Stimulated activated CD4-positive, alpha-beta T cell treated with anti-CD3 and anti-CD28 coated beads, Interleukin-1b, Interleukin-23, amount 100 ng/mL, for 24 hours (primary cell): Measurements from ENCODE around the gene VPS4A.

Source experiments
- DNase-seq, 4 experiments: peaks; one replicate each; pipeline ENCODE4 v3.0.0-alpha.2; 2020; ENCODE audit warnings: low read depth in 4 of 4, low spot score in 1 of 4

The VPS4A gene

DNA sequence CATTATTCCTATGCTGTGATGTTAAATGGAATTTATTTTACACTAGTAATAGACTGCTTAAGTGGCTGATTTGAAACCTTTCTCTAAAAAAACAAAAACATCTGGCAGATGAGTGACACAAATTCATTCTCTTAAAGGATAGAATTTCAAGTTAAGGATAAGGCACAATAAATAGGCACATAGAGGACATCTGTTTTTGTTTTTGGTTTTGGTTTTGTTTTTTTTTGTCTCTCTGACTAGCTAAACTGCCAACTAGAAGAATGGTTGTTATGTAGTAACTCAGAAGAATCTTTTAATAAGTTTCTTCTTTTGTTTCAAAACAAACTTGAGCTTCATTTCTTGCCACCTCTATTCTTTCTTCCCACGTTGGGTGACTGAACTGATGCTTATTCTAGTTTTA, 5.1 kb upstream of the VPS4A start:
- DNase-seq: no peak

DNA sequence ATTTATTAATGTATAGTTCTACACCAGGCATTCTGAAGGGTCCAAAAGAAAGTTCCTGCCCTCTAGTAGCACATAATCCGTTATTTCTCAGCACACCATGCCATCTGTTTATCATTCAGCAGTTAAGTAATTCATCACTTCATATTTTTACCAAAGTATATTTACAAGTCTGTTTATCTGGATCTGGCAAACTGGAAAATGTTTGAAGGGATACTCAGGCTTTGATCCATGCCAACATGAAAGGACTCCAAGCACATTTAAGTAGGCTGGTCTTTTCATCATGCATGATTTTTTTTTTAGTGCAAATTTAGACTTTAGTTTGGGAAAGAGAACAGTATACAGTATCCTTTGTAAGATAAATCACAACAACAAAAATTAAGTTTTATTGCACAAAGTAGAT, 4.1 kb upstream of the VPS4A start:
- DNase-seq: no peak

DNA sequence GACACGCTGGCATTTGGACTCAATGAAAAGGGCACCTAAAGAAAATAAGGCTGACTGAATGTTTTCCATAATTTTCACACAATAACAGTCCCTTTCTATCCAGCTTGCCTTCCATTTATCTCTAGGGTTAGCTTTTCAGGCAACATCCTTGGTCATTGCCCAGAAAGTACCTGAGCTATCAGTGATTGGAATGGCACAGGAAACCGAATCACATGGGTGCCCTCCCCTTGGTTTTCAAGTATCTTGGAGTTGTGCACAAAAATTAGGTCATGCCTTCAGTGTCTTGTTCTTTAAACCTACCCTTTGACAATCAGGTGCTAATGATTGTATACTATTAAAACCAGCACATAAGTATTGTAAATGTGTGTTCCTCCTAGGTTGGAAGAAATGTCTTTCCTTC, 3.3 kb upstream of the VPS4A start:
- DNase-seq: no peak

DNA sequence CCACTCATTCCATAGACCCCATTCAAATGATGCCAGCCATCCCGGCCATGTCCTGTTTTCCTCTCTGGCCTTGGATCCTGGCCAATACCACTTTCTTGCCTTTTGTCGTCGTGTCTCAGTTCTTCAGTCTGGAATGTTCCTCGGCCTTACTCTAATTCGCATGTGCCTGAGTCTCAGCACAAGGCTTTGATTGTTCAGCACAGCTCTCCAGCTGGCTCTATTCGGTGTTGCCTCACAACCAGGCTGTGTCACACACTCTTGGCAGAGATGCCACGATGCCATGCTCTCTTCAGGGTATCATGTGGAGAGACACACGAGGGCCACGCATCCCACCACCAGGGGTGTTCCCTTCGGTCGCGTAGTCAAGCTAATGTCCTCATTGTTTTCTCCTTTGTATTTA, 1.8 kb upstream of the VPS4A start:
- no peak for DNase-seq

DNA sequence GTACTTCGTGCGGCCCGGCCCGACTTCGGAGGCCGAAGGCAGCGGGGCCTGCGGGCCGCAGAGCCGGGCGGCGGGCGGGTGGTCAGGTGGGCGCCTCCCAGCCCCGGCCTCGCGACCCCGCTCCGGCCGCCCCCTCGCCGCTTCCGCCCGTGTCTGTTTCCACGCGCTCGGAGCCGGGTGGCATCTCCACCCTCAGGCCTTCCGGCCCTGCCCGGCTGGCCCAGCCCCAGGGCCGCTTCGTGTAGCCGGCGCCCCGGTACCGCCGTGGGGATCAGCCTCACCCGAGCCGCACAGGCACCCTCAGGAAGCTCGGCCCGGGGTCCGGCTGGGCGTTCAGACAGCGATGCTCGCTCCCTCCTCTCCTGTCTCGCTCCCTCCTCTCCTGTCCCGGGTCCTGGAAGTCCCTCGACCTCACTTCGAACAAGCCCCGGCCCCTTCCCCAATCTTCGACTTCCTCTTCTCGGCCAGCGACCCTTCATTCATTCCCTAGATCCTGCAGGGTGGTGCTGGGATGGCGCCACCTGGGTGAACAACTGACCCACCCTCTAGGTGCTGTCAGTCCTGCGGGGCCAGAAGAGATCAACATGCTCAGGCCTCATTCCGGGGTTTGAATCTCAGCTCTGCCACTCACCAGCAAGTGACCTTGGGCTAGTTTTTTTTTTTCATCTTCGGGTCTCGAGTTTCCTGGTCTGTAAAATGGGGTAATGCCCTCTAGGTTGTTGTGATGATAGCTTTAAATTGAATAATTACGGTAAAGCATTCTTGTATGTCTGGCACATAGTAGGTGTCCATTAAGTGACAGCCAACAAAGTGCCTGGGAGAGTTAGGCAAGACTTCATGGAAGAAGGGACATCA, 610 bp downstream of the VPS4A start:
- peak in 1 of 4 experiments; percentile 36 for DNase-seq

DNA sequence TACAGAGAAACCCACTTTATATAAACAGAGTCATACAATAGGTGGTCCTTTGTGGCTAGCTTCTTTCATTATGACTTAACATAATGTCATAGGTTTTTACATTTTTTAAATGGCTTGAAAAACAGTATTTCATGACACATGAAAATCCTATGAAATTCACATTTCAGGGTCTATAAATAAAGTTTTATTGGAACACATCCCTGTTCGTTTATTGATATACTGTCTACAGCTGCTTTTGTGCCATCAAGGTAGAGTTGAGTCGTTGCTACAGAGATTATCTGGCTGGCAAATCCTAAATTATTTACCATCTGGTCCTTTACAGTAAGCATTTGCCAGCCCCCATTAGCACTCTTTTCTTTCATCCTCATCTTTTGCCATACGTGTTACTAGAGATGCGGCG, 2.3 kb downstream of the VPS4A start:
- DNase-seq: no peak

DNA sequence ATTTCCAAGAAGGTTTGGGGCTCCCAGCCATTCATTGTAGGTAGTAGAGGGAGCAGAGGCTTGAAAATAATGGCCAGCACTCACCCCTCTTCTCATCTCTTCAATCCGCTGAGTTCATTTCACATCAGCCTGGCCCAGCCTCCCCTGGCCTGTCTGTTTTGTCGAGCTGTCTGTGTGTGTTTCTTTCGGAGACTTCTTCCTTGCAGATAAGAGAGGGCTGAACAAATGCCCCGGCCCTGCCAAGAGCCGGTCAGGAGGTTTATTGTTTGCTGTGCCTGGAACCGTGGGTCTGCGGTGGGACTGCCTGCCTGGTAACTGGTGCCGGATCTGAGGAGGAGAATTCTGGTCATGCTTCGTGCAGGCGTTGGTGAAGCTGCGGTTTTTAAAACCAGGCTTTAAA, 3.4 kb downstream of the VPS4A start:
- DNase-seq: no peak

DNA sequence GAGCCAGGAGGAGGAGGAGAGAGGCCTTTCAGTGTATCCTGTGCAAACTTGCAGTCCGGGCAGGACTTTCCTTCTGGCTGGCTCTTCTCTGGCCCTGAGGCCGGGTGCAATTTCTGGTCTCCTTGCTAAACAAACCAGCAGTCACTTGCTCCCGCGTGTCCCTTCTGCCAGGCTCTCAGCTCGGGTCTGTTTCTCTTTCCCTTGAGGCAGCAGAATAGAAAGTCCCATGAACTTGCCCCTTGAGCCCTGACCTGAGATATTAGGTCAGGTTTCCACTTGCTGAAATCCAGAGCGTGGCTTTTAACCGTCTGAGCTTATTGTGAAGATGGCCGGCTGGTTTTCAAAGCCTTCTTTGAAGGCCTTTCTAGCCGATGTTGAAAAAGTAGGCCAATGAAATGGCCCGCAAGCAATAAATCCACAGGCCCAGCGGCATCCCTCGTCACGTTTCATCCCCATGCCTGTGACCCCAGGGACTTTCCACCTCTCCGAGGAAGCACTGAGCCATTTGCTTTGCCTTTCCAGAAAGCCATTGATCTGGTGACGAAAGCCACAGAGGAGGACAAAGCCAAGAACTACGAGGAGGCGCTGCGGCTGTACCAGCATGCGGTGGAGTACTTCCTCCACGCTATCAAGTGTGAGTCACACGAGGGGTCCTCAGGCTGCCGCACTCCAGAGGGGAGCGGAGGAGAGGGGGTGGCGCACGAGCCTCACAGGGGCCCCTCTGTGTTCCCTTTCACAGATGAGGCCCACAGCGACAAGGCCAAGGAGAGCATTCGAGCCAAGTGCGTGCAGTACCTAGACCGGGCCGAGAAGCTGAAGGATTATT, 4.5 kb downstream of the VPS4A start:
- DNase-seq: no peak

DNA sequence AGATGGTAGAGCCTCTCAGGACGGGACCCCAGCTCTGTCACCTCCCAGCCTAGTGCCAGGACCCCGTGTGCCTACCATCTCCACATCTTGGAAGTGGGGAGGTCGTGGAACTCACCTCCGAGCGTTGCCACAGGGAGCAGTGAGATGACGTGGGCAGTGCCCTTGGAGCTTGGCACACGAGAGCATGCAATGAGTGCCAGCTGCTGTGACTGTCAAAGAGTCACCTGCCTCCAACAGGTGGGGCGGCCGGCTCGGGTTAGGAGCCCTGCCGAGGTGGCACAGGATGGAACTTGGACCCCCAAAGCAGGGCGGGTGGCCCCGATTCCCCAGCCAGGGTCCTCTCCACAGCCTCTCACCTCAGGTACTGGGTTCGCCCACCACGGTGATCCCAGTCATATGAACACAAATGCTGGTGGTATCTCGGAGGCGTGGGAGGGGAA, 5.5 kb downstream of the VPS4A start:
- DNase-seq: no peak

DNA sequence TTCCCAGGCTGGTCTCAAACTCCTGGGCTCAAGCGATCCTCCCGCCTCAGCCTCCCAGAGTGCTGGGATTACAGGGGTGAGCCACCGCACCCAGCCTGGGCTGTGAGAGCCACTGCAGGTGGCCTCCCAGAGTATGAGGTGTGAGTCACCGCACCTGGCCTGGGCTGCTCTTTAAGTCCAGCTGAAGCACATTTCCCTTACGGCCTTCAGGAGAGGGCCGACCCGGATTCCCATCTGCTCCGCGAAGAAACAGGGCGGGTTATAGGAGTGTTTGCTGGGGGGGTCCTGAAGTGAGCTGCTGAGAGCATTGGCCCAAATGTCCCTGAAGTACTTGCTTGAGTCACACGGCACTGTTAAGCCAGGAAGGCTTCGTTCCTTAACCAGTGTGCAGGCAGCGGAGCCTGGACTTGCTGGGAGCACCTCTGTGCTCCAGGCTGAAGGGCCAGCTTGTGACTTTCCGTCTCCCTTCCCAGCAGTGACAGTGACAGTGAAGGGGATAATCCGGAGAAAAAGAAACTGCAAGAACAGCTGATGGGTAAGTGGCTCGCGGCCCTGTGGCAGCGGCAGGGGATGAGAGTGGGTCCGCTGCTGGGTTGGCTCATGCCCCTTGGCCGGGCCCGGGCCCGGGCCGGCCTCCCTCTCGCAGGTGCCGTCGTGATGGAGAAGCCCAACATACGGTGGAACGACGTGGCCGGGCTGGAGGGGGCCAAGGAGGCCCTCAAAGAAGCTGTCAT, 7.2 kb downstream of the VPS4A start:
- no peak for DNase-seq

DNA sequence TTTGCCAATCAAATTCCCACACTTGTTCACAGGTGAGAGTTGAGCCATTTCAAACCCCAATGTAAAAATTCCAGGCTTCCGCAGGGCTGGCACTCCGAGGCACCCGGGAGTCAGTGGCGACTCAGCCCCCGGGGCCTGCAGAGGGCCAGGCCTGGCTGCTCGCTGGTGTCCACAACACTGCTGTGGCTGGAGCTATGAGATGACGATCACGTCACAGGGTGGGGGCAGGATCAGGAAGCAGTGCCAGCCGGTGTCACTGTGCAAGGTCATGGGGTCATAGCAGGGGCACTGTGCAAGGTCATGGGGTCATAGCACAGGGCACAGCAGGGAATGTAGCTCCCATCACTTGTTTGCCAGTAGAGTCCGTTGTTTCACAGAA, 7.8 kb downstream of the VPS4A start:
- DNase-seq: no peak

DNA sequence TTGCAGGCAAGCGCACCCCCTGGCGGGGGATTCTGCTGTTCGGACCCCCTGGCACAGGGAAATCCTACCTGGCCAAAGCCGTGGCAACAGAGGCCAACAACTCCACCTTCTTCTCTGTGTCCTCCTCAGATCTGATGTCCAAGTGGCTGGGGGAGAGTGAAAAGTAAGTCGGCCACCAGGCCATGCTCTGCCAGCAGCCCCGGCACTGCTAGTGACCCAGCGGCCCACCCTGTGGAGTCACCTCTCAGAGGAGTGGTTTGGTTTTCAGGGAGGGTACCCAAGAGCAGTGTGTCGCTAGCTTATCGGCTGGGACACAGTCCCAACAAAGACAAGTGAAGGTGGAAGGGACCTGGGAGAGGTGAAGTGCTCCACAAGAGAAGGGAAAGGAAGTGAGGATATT, 8.2 kb downstream of the VPS4A start:
- no peak for DNase-seq

DNA sequence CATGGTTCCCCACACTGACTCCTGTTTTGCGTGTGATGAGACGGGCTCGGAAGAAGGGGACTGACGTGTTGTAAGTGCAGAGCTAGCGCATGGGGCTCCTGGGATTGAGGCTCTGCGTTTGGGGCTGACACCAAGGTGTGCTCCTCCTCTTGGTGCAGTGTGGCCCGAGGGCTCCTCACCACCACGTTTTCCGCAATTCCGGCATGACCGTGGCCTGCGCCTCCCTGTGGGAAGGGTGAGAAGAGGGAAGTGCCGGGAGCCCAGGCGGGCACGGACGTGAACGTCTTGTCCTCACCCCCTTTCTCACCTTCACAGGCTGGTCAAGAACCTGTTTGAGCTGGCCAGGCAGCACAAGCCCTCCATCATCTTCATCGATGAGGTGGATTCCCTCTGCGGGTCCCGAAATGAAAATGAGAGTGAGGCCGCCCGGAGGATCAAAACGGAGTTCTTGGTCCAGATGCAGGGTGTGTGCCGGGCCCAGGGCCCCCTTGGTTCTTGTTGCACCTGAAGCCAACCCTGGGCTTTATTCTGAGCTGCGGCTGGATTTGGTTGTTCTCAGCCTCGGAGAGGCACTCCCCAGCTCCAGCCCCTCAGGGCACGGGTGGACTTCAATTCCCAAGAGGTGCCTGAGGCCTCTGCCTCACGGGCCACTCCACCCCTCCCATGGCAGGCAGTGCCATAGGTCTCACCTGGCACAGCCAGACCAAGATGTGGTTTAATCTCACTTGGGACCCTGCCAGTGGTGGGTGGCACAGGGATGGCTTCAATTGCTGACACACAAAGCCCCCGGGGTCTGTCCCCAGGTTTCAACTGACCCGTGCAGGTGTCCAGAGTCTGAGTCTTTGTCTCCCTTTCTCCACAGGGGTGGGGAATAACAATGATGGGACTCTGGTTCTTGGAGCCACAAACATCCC, 8.9 kb downstream of the VPS4A start:
- DNase-seq: no peak

DNA sequence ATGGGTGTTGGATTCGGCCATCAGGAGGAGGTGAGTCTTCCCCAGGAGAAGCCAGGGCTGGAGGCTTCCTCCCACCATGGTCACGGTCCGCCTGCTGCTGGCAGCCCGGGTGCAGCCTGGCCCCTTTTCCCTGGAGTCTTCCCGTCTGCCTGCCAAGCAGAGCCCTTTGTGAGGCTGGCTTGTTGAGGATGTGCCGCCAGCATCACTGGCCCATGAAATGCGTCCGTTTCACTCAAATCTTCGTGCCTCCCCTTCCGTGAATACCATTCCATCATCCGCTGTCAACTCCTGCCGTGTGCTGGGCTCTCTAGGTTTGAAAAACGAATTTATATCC, 9.6 kb downstream of the VPS4A start:
- DNase-seq: no peak

DNA sequence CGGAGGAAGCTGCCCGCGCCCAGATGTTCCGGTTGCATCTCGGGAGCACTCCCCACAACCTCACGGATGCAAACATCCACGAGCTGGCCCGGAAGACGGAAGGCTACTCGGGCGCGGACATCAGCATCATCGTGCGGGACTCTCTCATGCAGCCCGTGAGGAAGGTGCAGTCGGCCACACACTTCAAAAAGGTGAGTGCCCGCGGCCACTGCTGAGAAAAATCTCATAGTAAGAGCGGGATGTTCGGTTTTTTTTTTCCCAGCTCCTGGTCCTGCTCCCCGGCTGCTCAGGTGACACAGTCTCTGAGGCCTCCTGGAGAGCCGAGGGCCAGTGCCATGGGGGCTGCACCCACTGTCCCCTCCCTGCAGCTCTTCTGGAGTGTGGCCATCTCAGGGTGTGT, 9.9 kb downstream of the VPS4A start:
- DNase-seq: no peak

DNA sequence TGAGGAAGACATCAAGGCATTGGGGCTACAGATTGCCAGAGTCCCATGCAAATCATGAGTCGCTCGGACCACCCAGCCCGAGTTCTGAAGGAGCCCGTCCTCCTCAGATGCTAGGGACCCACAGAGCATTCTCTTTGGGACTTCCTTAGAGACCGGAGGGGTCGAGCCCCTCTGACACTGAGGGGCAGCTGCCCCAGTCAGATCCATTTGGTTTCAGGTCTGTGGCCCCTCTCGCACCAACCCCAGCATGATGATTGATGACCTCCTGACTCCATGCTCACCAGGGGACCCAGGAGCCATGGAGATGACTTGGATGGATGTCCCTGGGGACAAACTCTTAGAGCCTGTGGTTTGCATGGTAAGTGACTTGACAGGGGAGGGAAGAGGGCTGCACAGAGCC, 11.2 kb downstream of the VPS4A start:
- no peak for DNase-seq

DNA sequence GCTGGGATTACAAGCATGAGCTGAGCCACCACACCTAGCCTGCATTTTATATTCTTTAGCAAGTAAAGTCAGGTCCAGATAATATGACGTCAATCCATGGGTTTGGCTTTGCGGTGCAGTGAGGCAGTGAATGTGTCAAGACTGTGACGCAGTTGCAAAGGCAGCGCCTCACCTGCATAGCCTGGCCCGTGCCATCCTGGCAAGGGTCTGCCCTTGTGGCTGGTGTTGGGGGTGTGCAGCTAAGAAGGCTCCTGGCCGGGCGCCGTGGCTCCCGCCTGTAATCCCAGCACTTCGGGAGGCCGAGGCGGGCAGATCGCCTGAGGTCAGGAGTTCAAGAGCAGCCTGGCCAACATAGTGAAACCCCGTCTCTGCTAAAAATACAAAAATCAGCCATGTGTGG, 12.3 kb downstream of the VPS4A start:
- DNase-seq: no peak

DNA sequence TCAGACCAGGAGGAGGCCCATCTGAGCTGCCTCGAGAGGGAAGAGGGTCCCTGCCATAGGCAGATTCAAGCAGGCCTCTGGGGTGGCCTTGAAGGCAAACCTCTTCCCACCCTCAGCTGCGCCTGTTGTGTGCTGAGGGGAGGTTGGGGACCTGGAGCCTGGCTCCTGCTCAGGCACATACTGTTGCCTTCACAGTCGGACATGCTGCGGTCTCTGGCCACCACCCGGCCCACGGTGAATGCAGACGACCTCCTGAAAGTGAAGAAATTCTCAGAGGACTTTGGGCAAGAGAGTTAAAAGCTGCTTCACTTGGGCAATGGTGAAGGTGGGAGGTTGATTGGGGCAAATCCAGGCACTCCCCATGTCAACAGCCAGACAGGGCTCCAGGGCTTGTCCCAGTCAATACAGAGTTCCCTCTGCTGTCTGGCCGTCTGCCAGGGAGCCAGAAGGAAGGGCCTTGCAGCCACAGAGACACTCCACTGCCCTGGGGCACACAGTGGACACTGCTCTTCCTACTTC, 12.9 kb downstream of the VPS4A start:
- DNase-seq: no peak

DNA sequence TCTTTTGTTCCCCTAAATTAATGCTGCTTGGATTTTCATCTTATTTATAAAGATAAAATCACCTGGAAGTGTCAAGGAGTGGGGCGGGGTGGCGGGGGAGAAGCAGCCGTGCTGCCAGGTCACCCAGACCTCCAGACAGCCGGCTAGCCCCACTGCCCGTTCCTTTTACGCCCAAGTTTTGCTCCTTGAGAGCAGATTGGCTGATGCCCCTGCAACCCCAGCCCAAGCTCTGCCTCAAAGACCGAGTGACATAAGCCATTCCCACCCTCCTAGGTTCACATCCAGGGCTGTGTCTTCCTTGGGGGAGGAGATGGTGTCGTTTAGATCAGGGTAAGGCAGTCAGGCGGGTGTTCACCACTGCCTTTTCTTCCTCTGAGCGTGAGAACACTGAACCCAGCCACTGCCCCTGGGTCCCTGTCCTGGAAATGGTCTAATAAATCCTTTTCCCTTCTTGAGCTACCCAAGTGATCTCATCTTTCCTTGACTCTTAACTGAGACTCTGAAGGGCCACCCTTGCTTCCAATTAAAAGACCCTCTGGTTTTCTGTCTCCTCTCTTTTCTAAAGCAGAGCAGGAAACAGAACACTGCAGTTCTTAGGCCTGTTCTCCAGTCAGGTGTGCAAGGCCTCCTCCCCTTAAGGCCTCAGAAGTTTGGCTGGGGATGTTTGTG, 13.6 kb downstream of the VPS4A start:
- no peak for DNase-seq

DNA sequence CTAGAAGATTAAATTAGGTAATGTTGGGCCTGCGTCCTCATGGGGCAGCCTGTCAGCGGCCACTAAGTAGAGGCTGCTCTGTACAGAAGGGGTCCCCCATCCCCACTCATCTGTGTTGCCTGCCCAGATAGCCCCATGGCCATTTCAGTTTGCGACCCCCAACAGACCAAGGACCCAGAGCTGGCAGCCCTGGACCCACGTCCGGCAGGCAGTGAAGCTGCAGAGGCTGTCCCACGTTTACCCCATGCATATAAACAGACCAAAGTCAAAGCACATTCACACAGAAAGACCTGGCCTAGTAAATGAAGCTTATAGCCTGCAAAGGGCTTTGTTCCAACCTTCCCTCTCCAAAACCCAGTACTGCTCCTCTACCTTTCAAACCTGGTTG, 14.6 kb downstream of the VPS4A start:
- DNase-seq: no peak
